Activated naive CD4-positive, alpha-beta T cell treated with anti-CD3 and anti-CD28 coated beads for 36 hours (primary cell): ENCODE results near the gene FAM98B. TPM values are rescaled to one million over a fixed set of nuclear protein-coding genes. Genes with fewer than 3 reads are reported as not detected.

ENCODE experiments used
- CTCF ChIA-PET: fragments of 350-600 bp; sonication (Branson Sonifier 250); formaldehyde crosslinking; loops from one replicate; lab custom pipeline; 2021; ENCODE audit warnings: antibody characterized with exemption; lab: Charles Lee
- DNase-seq: peaks from one replicate; pipeline ENCODE4 v3.0.0-alpha.2; 2020
- H3K27ac Mint-ChIP-seq: one replicate; pipeline ENCODE4 v1.8.0; 2021; ENCODE audit warnings: mild to moderate bottlenecking, mixed read lengths
- H3K27me3 Mint-ChIP-seq: one replicate; pipeline ENCODE4 v1.8.0; 2021; ENCODE audit warnings: low read depth, mixed read lengths
- H3K36me3 Mint-ChIP-seq: one replicate; pipeline ENCODE4 v1.8.0; 2021; ENCODE audit warnings: low read depth, mixed read lengths
- H3K4me1 Mint-ChIP-seq: one replicate; pipeline ENCODE4 v1.8.0; 2021; ENCODE audit warnings: low read depth, mixed read lengths
- H3K4me3 Mint-ChIP-seq: one replicate; pipeline ENCODE4 v1.8.0; 2021; ENCODE audit warnings: mild to moderate bottlenecking, moderate library complexity, mixed read lengths
- H3K9me3 Mint-ChIP-seq: one replicate; pipeline ENCODE4 v1.8.0; 2021; ENCODE audit warnings: mixed read lengths
- intact Hi-C: fragments of 100-400 bp; cut with micrococcal nuclease; formaldehyde crosslinking; loops from one replicate; pipeline ENCODE4 v1.15.1; 2023
- total RNA-seq, 2 experiments: library from RNA; stranded (reverse); gene quantifications; one replicate each; pipeline ENCODE4 v1.2.3, GENCODE V29; 2021

Gene FAM98B
- total RNA-seq, 2 experiments from 2014 or later, result 42.0 to 47.4 TPM

DNA sequence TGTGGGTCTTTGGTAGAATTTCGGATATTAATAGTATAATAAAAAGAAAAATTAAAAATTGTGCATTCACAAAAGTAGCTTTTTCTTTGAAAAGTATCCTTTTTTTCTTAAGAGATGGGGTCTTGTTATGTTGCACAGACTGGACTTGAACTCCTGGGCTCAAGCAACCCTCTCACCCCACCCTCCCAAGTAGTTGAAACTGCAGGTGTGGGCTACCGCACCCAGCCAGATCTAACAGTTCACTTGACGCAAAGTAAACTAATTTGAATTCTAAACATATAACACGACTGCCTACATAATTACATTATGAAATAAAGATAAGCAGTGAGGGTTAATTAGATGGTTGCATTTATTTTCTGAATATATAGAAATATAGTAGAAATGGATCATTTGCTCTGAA, 10.7 kb downstream of the FAM98B start:
- Mint-ChIP-seq H3K9me3 (no peaks in the 10 kb centered on the region), H3K36me3 (peaks cover 1% of the 10 kb centered on the region), H3K4me3 (no peak overlapping the region), H3K27me3 (no peaks in the 10 kb centered on the region), H3K4me1 (peaks cover 22% of the 10 kb centered on the region), H3K27ac (no peak overlapping the region)
- CTCF ChIA-PET, result interaction anchor here (0.6 to 3.4 kb wide), 7 partner anchors 10 to 235 kb away, joined by 3 to 15 read pairs (median 4); no protein-coding TSS in a partner anchor
- DNase-seq, result no peak
- intact Hi-C loops, result no loop called here

DNA sequence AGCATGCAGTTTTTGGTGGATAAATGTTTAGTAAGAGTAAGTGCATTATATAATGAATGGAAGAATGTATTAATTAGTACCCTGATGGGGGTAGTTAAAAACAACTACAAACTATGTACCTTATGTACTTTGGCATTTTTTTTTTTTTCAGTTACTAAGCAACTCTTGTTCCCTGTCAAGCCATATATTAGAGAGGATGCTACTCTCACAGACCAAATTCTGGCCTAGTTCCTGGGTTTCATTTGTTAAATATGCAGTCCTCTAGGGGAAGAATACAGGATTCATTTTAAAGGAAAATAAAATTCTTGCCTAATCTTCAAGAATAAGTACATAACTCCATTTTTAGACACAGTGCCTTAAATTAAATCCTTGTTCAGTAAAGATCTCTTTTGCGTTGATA, 16.9 kb downstream of the FAM98B start:
- Mint-ChIP-seq H3K4me1 (peaks cover 2% of the 10 kb centered on the region), H3K36me3 (peaks cover 13% of the 10 kb centered on the region), H3K9me3 (no peaks in the 10 kb centered on the region), H3K27me3 (no peaks in the 10 kb centered on the region), H3K27ac (no peak overlapping the region), H3K4me3 (no peak overlapping the region)
- DNase-seq, result no peak
- CTCF ChIA-PET, result interaction anchor here (2.0 to 3.4 kb wide), 5 partner anchors 90 to 229 kb away, joined by 6 to 24 read pairs (median 9); partner anchors contain the start of gene RASGRP1
- intact Hi-C loops, result no loop called here

DNA sequence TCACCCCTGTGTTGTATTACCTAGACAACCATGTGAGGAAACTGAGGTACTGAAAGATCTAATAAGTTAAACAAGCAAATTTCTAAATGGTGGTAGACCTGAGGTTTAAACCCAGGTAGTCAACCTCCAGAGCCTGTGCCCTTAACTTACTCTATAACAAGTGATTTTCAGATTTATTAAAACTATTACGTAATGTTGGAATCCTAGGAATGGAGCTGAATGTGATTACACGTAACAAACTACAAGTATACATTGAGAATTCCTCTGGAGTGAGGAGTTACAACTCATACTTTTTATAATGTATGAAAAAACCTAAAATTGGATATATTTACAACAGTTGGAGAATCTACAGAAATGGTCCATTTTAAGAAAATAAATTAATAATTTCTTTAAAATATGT, 18.0 kb downstream of the FAM98B start:
- intact Hi-C loops, result no loop called here
- no peak overlapping the region for H3K27ac Mint-ChIP-seq
- H3K27me3 Mint-ChIP-seq, result no peaks in the 10 kb centered on the region
- no peak for DNase-seq
- H3K4me1 Mint-ChIP-seq, result peaks cover 2% of the 10 kb centered on the region
- H3K9me3 Mint-ChIP-seq, result no peaks in the 10 kb centered on the region
- CTCF ChIA-PET, result interaction anchor here (0.5 to 2.9 kb wide), 12 partner anchors 14 to 529 kb away, joined by 3 to 24 read pairs (median 5); partner anchors contain the start of gene RASGRP1
- no peak overlapping the region for H3K4me3 Mint-ChIP-seq
- H3K36me3 Mint-ChIP-seq, result peaks cover 17% of the 10 kb centered on the region

DNA sequence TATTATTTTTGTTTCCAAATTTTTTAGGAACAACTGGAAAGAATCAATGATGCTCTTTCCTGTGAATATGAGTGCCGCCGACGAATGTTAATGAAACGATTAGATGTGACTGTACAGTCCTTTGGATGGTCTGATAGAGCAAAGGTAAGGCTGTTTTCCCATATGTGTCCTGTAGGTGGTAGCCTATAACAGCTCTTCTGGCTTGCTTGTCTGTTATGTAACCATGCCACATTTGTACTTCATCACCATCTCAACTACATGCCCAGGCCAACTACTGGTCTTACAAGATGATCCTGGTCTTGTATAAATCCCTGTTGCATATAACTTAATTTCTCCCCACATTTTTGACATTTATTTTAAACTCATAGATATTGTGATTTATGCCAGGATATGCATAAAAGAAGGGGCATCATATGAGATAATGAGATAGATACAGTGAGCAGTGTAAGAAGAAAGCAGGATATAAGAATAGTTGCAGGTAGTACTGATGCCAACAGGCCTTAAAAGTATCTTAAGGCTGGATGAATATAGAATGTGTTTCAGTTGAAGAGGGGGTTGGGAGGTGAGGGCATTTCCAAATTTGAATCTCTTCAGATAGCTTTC, 20.3 kb downstream of the FAM98B start:
- Mint-ChIP-seq H3K36me3 (peaks cover 16% of the 10 kb centered on the region), H3K27ac (peak overlapping the region; percentile 55), H3K4me1 (peaks cover 4% of the 10 kb centered on the region), H3K4me3 (no peak overlapping the region), H3K27me3 (no peaks in the 10 kb centered on the region), H3K9me3 (no peaks in the 10 kb centered on the region)
- peak; percentile 30 for DNase-seq
- CTCF ChIA-PET, result interaction anchor here (0.6 to 4.1 kb wide), 14 partner anchors 10 to 232 kb away, joined by 3 to 58 read pairs (median 4); no protein-coding TSS in a partner anchor
- intact Hi-C loops, result loop anchor here (1.0 to 2.0 kb wide), 6 partner anchors 34 to 225 kb away; partner anchors contain the start of gene RASGRP1

DNA sequence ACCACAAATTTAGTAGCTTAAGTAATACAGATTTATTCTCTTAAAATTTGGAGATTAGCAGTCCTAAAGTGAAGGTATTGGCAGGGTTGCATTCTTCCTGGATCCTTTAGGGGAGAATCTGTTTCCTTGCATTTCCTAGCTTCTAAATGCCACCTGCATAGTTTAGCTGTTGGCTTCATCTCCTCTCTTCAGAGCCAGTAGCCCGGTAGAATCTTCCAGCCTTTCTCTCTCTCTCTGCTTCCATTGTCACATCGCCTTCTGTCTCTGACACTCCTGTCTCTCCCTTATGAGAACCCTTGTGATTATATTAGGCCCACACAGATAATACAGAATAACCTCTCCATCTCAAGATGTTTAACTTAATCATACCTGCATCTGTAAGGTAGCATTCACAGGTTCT, 21.4 kb downstream of the FAM98B start:
- Mint-ChIP-seq H3K9me3 (no peaks in the 10 kb centered on the region), H3K27ac (no peak overlapping the region), H3K27me3 (no peaks in the 10 kb centered on the region), H3K4me1 (peaks cover 9% of the 10 kb centered on the region), H3K4me3 (no peak overlapping the region), H3K36me3 (peaks cover 16% of the 10 kb centered on the region)
- CTCF ChIA-PET, result interaction anchor here (0.9 to 4.1 kb wide), 11 partner anchors 12 to 231 kb away, joined by 3 to 58 read pairs (median 4); no protein-coding TSS in a partner anchor
- no peak for DNase-seq
- intact Hi-C loops, result loop anchor here (2.0 kb wide), 1 partner anchor 223 kb away; no protein-coding TSS in a partner anchor

DNA sequence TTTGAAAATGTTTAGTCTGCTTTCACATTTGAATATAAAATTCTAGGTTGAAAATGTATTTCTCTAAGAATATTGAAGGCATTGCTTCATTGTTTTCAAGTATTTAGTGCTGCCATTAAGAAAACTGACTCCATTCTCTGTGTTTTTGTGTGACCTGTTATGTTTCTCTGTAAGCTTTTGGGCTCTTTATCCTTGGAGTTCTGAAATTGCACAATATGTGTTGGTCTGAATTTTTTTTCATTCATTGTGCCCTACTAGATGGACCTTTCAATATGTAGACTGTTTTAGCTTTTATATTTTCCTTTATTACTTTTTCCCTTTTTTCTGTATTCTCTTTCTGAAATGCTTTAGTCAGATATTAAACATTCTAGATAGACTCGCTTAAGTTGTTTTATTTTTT, 22.2 kb downstream of the FAM98B start:
- no peaks in the 10 kb centered on the region for H3K9me3 Mint-ChIP-seq
- H3K4me3 Mint-ChIP-seq, result no peak overlapping the region
- DNase-seq, result no peak
- CTCF ChIA-PET, result interaction anchor here (1.1 to 4.1 kb wide), 6 partner anchors 21 to 223 kb away, joined by 3 to 58 read pairs (median 8); no protein-coding TSS in a partner anchor
- peaks cover 17% of the 10 kb centered on the region for H3K36me3 Mint-ChIP-seq
- no peak overlapping the region for H3K27ac Mint-ChIP-seq
- peaks cover 12% of the 10 kb centered on the region for H3K4me1 Mint-ChIP-seq
- intact Hi-C loops, result no loop called here
- H3K27me3 Mint-ChIP-seq, result no peaks in the 10 kb centered on the region

DNA sequence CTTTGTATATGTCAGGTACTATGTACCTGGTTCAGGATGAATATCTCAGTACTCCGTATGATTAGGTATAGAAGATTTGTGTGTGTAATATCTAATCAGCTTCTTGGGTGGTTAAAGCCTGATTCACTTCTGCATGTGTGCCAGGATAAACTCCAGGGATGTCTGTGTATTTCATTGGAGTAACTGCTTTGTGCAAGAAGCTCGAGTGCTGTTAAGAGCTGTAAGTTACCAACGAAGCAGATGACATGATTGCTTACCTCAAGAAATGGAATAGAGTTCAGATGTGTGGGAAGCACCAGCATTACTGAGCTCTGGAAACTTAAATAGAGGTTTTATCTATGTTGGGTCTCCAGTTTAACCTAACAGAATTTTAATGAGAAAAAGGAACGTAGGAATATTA, 23.7 kb downstream of the FAM98B start:
- intact Hi-C loops, result no loop called here
- CTCF ChIA-PET, result interaction anchor here (1.4 to 4.1 kb wide), 5 partner anchors 37 to 222 kb away, joined by 3 to 58 read pairs (median 8); no protein-coding TSS in a partner anchor
- H3K4me3 Mint-ChIP-seq, result no peak overlapping the region
- H3K27ac Mint-ChIP-seq, result no peak overlapping the region
- H3K9me3 Mint-ChIP-seq, result no peaks in the 10 kb centered on the region
- H3K27me3 Mint-ChIP-seq, result no peaks in the 10 kb centered on the region
- peaks cover 29% of the 10 kb centered on the region for H3K36me3 Mint-ChIP-seq
- H3K4me1 Mint-ChIP-seq, result peaks cover 27% of the 10 kb centered on the region
- no peak for DNase-seq

DNA sequence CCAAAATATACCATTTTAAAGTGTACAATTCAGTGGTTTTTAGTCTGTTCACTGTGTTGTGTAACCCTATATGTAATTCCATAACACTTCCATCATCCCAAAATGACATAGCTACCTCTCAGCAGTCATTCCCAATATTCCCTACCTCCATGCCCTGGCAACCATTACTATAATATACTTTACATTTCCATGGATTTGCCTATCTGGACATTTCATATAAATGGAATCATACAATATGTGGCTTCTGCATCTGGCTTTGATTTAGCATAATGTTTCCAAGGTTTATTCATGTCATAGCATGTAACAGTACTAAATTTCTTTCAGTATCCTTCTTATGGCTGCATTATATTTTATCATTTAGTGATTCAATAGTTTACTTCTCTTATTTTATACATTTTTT, 25.3 kb downstream of the FAM98B start:
- no peak overlapping the region for H3K4me3 Mint-ChIP-seq
- intact Hi-C loops, result no loop called here
- peaks cover 29% of the 10 kb centered on the region for H3K36me3 Mint-ChIP-seq
- no peaks in the 10 kb centered on the region for H3K9me3 Mint-ChIP-seq
- no peaks in the 10 kb centered on the region for H3K27me3 Mint-ChIP-seq
- no peak overlapping the region for H3K27ac Mint-ChIP-seq
- CTCF ChIA-PET, result interaction anchor here (2.7 kb wide), 1 partner anchor 211 kb away, joined by 16 read pairs; no protein-coding TSS in a partner anchor
- H3K4me1 Mint-ChIP-seq, result peaks cover 27% of the 10 kb centered on the region
- DNase-seq, result no peak

DNA sequence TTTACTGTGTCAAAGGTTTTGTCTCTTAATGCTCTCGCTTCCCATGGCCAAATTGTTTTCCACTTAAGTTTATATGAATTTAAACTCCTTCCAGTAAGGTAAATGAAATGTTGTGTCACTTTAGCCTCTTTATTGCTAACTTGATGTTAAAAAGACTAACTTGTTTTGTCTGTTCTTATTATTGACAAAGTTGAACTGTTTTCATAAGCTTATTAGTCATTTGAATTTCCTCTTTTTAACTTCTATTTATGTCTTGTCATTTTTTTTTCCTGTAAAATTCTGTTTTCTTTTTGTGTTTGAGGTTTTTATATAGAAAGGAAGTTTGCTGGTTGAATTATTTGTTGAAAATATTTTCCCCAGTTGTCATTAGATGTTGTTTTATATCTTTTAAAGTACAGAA, 25.8 kb downstream of the FAM98B start:
- intact Hi-C loops, result no loop called here
- Mint-ChIP-seq H3K27me3 (no peaks in the 10 kb centered on the region), H3K27ac (no peak overlapping the region), H3K4me1 (peaks cover 26% of the 10 kb centered on the region), H3K9me3 (no peaks in the 10 kb centered on the region), H3K4me3 (no peak overlapping the region), H3K36me3 (peaks cover 26% of the 10 kb centered on the region)
- CTCF ChIA-PET, result interaction anchor here (0.6 to 2.7 kb wide), 2 partner anchors 211 to 275 kb away, joined by 3 to 16 read pairs; no protein-coding TSS in a partner anchor
- no peak for DNase-seq

DNA sequence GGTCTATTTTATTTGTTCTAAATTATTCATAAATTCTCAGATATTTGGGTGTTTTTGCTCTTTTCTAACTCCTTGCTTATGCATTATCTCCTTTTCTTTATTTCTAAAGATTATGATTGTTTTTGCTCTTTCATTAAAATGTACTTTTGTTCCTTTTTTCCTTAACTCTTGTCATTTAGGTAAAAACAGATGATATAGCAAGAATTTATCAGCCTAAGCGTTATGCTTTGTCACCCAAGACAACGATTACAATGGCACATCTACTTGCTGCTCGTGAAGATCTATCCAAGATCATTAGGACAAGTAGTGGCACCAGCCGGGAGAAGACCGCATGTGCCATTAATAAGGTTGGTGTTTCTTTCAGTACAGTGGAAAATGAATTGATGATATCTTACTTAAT, 27.2 kb downstream of the FAM98B start:
- intact Hi-C loops, result no loop called here
- Mint-ChIP-seq H3K4me1 (peaks cover 32% of the 10 kb centered on the region), H3K36me3 (peaks cover 24% of the 10 kb centered on the region), H3K27me3 (no peaks in the 10 kb centered on the region), H3K4me3 (no peak overlapping the region), H3K27ac (no peak overlapping the region), H3K9me3 (no peaks in the 10 kb centered on the region)
- CTCF ChIA-PET, result interaction anchor here (2.2 to 2.3 kb wide), 2 partner anchors 83 to 209 kb away, joined by 7 to 8 read pairs; partner anchors contain the start of gene RASGRP1
- no peak for DNase-seq

DNA sequence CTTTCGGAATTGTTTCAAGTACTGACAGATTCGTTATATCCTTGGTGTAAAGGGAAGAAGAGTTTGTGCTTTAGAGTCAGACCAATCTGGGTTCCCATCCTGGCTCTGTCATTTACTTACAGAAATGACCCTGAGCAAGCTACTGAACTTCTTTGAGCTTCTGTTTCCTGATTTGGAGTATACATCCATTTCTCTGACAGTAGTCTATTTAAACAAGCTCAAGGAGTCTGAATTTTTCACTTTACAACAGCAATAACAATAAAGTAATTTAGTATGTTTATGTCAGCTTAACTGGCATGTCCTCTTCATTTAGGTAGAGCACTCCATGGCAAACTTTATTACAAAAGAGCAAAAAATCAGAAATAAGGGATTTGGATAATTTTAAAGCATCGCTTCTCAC, 27.8 kb downstream of the FAM98B start:
- peaks cover 22% of the 10 kb centered on the region for H3K36me3 Mint-ChIP-seq
- no peaks in the 10 kb centered on the region for H3K9me3 Mint-ChIP-seq
- peaks cover 37% of the 10 kb centered on the region for H3K4me1 Mint-ChIP-seq
- no peak overlapping the region for H3K4me3 Mint-ChIP-seq
- no peak for DNase-seq
- CTCF ChIA-PET, result interaction anchor here (0.7 to 2.3 kb wide), 5 partner anchors 42 to 218 kb away, joined by 3 to 8 read pairs (median 6); partner anchors contain the start of gene RASGRP1
- H3K27ac Mint-ChIP-seq, result no peak overlapping the region
- intact Hi-C loops, result no loop called here
- H3K27me3 Mint-ChIP-seq, result no peaks in the 10 kb centered on the region

DNA sequence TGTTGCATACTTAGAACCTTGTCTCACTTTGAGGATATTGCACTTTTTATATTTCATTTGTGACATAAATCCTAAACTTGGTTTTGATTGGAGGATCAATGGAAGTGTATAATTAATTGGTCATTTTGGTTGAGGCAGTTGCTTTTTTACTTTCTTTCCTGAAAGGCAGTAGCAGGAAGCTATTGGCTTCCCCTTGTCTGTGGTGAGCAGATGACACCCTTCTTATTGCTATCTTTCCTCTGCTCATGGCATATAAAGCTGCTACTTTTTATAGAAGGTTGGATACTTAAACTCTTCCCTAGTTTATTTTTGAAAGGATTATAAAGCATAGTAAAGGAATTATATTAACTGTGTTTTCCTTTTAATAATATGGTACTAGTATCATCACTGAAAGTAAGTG, 28.6 kb downstream of the FAM98B start:
- H3K36me3 Mint-ChIP-seq, result peaks cover 27% of the 10 kb centered on the region
- no peak overlapping the region for H3K4me3 Mint-ChIP-seq
- intact Hi-C loops, result no loop called here
- CTCF ChIA-PET, result interaction anchor here (0.5 to 2.3 kb wide), 8 partner anchors 28 to 231 kb away, joined by 3 to 8 read pairs (median 4); partner anchors contain the start of gene RASGRP1
- DNase-seq, result no peak
- H3K27ac Mint-ChIP-seq, result peak overlapping the region; percentile 25
- H3K27me3 Mint-ChIP-seq, result no peaks in the 10 kb centered on the region
- H3K4me1 Mint-ChIP-seq, result peaks cover 45% of the 10 kb centered on the region
- H3K9me3 Mint-ChIP-seq, result no peaks in the 10 kb centered on the region
